GM12801 (cell line): ENCODE measurements around the gene TEAD2.

Experiments used
- TF ChIP-seq, protein P1 (sequence below): IDR thresholded peaks from one replicate; pipeline ENCODE4 v1.5.1; 2011; ENCODE audit warnings: control low read depth; ENCODE audit not compliant: insufficient read length; ENCODE audit errors: extremely low read depth

The TEAD2 gene

DNA sequence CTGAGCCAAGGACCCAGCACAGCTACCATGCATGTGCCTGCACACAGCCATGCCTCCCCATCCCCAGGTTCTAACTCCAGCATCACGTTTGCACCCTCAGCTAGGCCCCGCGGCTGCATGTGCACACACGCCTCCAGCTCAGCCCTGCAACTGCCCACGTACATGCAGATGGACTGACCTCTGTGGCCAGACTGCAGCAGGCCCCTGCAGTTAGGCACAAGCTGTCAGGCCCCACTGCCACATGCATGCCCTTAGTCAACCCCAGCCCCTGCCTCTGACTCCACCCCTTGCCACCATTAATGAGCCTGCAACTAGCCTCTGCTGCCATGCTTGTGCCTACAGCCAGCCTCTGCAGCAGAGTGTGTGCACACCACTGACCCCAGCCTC is 60.4 kb downstream of the TEAD2 start:
- TF ChIP-seq, protein P1, sequence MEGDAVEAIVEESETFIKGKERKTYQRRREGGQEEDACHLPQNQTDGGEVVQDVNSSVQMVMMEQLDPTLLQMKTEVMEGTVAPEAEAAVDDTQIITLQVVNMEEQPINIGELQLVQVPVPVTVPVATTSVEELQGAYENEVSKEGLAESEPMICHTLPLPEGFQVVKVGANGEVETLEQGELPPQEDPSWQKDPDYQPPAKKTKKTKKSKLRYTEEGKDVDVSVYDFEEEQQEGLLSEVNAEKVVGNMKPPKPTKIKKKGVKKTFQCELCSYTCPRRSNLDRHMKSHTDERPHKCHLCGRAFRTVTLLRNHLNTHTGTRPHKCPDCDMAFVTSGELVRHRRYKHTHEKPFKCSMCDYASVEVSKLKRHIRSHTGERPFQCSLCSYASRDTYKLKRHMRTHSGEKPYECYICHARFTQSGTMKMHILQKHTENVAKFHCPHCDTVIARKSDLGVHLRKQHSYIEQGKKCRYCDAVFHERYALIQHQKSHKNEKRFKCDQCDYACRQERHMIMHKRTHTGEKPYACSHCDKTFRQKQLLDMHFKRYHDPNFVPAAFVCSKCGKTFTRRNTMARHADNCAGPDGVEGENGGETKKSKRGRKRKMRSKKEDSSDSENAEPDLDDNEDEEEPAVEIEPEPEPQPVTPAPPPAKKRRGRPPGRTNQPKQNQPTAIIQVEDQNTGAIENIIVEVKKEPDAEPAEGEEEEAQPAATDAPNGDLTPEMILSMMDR, result no peak

DNA sequence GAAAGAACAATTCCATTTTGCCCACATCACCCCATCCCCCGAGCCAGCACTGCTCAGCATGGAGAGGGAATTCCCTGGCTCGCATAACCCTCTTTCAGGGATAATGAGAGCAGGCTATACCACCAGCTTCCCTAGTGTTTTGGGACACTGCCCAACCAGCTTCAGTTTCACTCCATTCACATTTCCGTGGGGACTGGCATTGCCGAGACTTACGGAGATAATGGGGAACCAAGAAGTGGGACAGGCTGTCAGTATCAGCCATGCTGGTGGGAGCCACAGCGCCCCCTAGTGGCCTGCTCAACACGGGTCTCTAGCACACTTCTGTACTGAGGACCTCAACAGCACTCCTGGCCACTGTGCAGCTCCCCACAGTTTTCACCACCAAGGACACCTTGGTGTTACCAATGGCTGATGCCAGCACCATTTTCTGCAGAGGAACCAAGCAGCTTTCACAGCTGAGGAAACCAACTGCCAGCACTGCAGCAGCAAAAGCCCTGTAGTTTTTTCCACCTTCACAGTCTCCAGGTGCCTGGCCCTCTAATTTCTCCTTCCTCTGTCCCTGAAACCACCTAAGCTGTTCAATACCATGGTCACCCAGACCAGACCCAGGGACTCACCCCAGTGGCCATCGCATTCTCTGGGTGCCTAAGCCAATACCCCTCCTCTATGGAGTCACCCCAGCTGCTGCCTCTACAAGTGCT is 60.9 kb downstream of the TEAD2 start:
- TF ChIP-seq, protein P1, result no peak

DNA sequence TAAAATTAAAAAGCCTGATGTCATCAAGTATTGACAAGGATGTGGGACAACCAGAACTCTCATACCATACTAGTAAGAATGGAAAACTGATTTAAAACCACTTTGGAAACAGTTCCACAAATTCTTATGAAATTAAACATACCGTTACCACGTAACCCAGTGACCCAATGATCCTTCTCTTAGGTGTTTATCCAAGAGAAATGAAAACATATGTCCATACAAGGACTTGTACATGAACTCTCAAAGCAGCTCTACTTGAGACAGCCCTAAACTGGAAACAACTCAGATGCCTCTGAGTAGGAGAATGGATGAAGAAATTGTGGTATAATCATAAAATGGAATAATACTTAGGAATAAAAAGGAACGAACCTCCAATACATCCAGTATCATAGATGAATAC is 64.8 kb downstream of the TEAD2 start:
- TF ChIP-seq, protein P1, result no peak

DNA sequence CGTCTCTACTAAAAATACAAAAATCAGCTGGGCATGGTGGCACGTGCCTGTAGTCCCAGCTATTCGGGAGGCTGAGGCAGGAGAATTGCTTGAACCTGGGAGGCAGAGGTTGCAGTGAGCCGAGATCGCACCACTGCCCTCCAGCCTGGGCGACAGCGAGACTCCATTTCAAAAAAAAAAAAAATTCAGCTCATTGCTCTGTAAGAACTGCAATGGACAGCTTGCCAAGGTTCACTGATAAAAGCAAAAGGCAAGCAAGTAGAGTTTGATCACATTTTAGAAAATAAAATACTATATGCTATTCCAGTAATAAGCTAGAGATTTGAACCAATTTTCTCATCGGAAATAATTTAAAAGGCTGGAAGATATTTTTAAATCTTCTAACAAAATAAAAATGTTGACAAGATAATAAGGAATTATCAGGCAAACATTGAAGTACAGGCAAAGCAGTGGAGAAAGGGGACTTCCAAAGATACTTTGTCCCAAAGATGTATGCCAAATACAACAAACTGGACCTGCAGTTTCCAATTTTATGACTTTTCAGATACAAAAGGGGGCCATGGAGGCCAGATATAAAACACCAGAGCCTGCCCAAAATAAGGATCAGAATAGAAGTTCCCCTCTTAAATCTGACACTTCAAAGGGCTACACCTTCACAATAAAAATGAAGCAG is 66.9 kb downstream of the TEAD2 start:
- TF ChIP-seq, protein P1, result no peak

DNA sequence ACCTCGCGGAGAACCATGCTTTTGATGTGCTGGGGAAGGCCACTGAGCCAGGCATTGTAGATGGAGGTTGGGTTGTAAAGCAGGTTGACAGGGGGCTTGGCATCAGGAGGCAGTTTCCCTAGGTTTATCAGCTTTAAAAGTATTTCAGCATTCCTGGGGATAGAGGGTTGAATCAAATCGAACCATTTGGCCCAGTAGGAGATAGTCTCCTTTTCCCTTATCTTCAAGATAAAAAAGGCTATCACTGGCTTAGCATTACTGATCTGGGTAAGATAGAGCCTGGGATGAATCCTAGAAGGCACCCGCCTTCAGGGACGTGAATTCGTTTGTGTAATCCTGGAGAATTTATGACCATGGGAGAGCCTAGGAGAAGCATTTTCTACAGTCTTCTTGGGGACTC is 67.8 kb downstream of the TEAD2 start:
- TF ChIP-seq, protein P1, result no peak
